Iris pigment epithelial cell (primary cell): Measurements from ENCODE around the gene KCND3.

Experiments
- DNase-seq: peaks from one replicate; pipeline ENCODE4 v3.0.0-alpha.2; 2011; ENCODE audit warnings: low read depth

The KCND3 gene

GRCh38 chr1:111880881-111881837, 108.3 kb downstream of the KCND3 start:
- DNase-seq = no peak

GRCh38 chr1:111879081-111879480, 110.4 kb downstream of the KCND3 start:
- no peak for DNase-seq

GRCh38 chr1:111878649-111879048, 110.8 kb downstream of the KCND3 start:
- DNase-seq = no peak

DNA sequence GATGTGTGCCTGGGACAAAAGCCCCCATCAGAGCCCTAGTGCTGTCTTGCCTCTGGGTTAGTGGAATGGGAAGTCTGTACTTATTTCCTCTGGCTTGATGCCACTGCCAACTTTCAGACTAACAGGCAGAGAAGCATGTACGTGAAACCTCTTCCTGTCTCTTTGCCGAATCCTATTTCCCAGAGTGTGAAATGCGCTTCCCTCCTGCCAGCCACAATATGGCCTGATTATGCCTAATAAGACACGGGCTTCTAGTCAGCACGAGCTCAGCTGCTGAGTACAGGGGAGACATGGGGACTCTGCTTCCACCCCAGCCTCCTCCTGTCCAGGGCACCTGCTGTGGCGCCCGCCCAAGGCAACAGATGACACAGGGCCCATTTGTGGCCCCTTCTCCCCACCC, 111.4 kb downstream of the KCND3 start:
- no peak for DNase-seq

DNA sequence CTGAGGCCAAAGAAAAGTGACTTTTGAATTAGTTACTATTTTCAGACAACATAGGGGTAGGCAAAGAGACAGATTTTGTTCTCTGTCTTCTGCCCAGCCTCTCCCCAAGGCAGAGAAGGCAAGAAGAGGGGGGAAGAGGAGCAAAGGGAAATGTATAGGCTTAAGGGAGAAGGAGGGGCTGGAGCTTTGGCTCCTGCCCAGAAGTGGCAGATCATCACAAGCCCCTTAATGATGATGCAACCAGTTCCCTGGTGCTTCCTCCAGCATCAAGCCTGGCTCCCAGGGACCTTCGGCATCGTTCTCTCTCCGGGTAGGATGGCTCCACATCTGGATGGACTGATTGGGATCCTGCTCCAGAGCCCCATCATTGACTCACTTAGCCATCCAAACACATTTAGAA, 112.8 kb downstream of the KCND3 start:
- DNase-seq = no peak

DNA sequence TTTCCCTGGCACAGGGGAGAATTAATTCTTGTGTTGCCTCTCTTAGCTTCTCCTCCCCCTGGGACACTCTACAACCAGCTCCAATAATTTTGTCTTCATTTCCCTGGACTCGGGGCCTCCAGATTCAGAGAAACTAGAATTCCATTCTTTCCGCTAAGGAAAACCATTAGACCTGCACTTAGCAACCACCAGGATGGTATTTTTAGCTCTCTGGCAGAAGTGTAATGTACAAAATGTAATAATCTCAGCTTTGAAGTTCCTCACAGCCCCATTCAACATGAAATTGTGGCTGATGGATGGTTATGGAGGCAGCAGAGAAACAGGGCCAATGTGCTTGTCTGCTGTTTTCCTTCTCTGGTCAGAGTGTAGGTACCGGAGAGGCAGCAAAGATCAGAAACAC, 113.8 kb downstream of the KCND3 start:
- no peak for DNase-seq

DNA sequence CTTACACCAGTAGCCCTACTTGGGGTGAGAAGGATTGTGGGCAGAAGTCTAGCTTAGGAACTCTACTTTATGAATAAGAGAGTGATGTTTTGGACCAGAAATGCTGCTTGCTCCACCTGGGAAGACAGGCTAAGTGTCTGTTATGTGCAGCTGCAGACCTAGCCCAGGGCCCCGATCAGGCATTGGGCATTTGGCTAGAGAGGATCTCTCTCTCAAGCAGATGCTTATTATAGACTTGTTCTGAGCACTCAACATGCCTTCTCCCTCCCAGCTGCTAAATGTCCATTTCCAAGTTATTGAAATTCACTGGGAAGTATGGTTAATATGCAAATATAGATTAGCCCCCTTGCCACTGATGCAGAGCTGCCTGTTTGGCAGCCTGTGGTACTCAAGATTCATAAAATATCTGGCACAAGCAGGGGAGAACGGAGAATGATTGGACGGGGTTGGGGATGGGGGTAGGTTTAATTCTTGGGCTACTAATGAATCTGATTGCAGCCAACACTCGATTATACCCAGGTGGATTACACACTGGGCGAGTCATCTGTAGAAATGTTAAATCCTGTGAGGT, 115.9 kb downstream of the KCND3 start:
- no peak for DNase-seq

DNA sequence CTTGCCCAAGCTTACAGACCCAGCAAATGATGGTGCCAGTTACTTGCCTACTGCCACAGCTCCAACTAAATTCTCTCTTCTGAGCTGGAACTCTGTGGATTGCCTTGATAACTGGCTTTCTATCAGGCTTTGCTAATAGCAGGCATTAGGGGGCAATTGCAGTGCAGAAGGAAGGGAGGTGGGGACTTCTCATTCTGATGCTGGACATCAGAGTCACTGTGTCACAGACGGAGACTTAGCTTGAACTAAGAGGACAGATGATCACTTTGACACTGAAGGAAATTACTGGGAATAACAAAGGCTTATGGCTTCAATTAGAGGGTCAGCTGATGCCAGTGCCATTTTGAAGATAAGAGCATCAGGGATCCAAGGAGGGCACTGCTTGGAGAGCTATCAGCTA, 119.3 kb downstream of the KCND3 start:
- DNase-seq = no peak

- DNase-seq = no peak
These were observed 121.5 kb downstream of the KCND3 start for GRCh38 chr1:111867868-111868440.

DNA sequence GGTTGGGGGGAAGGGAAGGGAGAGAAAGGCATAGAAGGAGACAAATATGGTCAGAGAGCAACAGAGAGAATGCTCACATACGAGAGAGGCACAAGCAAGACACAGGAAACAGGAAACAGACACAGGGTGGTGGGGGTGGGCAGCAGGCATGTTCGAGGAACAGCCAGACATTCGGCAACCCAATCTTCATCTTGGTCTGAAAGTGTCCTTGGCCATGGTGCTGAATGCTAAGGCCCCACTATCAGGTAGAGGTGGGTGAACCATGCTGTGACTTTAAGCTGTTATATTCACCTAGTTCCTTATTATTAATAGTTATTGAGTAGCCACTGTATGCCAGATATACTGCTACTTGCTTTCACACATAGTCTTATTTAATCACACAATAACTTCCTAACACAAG, 124.6 kb downstream of the KCND3 start:
- no peak for DNase-seq

DNA sequence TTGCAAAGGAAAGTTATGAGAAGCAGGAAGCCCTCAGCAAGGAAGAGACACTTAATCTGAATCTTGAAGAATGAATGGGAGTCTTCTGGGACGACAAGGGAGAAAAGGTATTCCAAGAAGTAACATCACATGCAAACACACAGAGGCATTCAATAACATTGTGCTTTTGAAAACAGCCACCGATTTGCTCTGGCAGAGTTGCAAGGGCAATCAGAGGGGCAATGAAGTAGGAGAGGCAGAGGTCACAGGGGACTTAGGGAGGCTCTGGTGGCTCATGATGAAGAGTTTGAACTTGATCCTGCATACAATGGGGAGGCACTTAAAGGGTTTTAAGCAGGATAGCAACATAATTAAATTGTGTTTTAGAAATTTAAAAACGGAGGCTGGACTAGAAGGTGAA, 126.1 kb downstream of the KCND3 start:
- no peak for DNase-seq

GRCh38 chr1:111862599-111862998, 126.9 kb downstream of the KCND3 start:
- no peak for DNase-seq

DNA sequence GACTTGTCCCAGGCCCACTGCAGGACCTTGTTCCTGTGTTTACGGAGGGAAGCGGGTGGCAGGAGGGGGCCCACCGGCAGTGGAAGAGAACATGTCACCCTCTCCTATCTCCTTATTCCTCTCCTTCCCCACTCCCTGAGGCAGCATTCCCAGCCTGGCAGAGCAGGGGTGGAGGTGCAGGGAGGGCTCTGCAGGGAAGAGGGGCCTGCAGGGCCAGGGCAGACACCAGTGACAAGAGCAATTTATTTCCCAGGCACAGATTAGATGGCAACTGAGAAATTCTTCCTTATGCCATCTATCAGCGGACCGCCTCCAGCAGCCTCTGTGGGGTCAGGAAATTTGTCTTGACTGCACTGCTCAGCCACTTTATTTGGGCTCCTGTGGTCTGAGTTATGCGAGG, 127.9 kb downstream of the KCND3 start:
- no peak for DNase-seq

GRCh38 chr1:111857194-111857651, 132.2 kb downstream of the KCND3 start:
- no peak for DNase-seq

- DNase-seq = no peak
These were observed 132.9 kb downstream of the KCND3 start for GRCh38 chr1:111856411-111857185.

- DNase-seq = no peak
These were observed 134.2 kb downstream of the KCND3 start for GRCh38 chr1:111855260-111855659.

DNA sequence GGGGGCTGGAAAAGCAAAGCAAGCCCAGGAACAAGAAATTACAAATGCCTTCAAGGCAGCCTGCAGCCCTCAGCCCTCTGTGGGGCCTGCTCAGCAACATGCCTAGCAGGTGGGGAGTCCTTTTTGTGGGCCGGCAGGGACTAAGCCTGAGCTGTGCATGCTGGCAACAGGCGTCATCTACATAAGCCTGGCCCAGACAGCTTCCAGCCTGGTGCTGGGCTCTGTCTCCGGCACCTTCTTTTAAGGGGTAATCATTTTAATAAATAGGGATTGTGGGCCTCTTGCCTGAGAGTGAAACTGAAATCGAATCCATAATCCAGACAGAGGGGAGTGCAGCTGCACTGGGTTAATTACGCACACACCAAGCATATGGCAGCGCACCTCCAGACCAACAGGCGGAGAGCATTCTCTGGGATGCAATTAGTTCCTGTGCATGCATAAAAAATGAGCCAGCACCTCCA, 137.2 kb downstream of the KCND3 start:
- DNase-seq = no peak

GRCh38 chr1:111851552-111851951, 137.9 kb downstream of the KCND3 start:
- DNase-seq = no peak

DNA sequence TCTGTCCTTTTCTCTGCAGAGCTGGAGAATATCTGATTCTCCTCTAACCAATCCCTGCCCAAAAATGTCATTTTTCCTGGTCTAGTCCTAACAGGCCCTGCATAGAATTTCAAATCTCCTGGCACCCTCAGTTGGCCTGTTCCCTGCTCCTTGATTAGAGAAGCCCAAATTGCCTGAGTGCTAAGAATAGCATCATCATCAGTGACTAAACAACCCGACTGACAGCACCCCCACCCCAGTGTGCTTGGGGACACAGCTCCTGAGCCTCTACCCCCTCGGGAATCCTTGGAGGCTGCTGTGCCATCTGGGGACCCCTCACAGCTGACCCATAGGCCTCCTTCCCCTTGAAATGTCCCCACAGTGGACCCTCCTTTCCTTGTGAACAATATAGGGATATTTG, 139.4 kb downstream of the KCND3 start:
- DNase-seq = no peak

- DNase-seq = no peak
These were observed 140.5 kb downstream of the KCND3 start for GRCh38 chr1:111848852-111849545.

DNA sequence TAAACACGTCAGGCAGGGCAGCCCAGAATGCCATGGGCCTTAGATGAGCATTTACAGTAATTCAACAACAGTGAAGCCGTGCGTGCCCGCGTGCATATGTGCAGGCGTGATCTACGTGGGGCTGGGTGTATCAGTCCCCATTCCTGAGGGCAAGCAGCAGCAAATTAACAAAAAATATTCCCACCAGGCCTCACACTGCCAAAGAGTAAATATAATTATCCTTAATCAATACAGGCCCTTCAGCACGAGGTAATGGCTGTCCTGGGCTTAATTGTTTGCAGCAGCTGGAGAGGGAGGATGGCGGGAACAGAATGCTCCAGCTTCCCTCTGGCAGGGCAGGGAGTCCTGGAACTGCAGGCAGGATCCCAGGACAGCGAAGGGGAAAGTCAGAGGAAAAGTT, 142.0 kb downstream of the KCND3 start:
- no peak for DNase-seq

- no peak for DNase-seq
These were observed 142.6 kb downstream of the KCND3 start for GRCh38 chr1:111846842-111847241.
